Skin epidermis (tissue), 12 donors: Measurements from ENCODE around the gene LILRA1.
"Not testable (repeated sequence)": the region's sequence is repeated elsewhere in the genome, so short reads cannot be mapped to it uniquely, and the experiment has no call there.

Experiments
- H3K27ac ChIP-seq, 21 experiments: fragments of 200-600 bp; sonication (generic) in 11 of 21; one replicate each; pipeline ENCODE4 v1.5.0; 2020; ENCODE audit warnings: mild to moderate bottlenecking in 3 of 21, inconsistent platforms in 2 of 21, moderate library complexity in 2 of 21
- H3K4me3 ChIP-seq, 7 experiments: fragments of 200-600 bp; sonication (generic) in 2 of 7; one replicate each; pipeline ENCODE4 v1.5.0; 2020; ENCODE audit warnings: inconsistent platforms in 2 of 7, mild to moderate bottlenecking in 2 of 7, moderate library complexity in 1 of 7

LILRA1 gene

DNA sequence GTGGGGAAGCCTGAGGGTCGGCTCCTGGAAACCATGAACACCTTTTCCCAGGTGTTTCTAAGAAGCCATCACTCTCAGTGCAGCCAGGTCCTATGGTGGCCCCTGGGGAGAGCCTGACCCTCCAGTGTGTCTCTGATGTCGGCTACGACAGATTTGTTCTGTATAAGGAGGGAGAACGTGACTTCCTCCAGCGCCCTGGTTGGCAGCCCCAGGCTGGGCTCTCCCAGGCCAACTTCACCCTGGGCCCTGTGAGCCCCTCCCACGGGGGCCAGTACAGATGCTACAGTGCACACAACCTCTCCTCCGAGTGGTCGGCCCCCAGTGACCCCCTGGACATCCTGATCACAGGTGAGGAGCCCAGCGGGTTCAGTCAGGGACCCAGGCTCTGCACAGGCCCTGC, 18.2 kb upstream of the LILRA1 start:
- not testable (repeated sequence) for H3K4me3 ChIP-seq, H3K27ac ChIP-seq

GRCh38 chr19:54576411-54576976, 16.9 kb upstream of the LILRA1 start:
- Histone ChIP-seq H3K4me3 (no peak overlapping the region), H3K27ac (no peak overlapping the region)

GRCh38 chr19:54577334-54577733, 16.1 kb upstream of the LILRA1 start:
- H3K27ac ChIP-seq: no peak overlapping the region
- H3K4me3 ChIP-seq: no peak overlapping the region

- not testable (repeated sequence) for H3K4me3 ChIP-seq, H3K27ac ChIP-seq
Observed at GRCh38 chr19:54578268-54578667, 15.2 kb upstream of the LILRA1 start.

GRCh38 chr19:54586397-54586796, 7.0 kb upstream of the LILRA1 start:
- no peak overlapping the region for H3K27ac ChIP-seq
- no peak overlapping the region for H3K4me3 ChIP-seq

DNA sequence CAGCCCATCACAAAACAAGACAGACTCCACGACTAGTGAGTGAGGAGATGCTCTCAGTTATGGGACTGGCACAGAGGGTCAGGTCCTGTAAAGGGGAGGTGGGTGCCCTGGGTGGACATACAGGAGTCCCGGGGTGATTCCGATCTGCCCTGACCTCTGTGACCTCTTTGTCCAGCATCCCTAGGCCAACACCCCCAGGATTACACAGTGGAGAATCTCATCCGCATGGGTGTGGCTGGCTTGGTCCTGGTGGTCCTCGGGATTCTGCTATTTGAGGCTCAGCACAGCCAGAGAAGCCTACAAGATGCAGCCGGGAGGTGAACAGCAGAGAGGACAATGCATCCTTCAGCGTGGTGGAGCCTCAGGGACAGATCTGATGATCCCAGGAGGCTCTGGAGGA, 6.4 kb upstream of the LILRA1 start:
- Histone ChIP-seq H3K27ac (no peak overlapping the region), H3K4me3 (no peak overlapping the region)

DNA sequence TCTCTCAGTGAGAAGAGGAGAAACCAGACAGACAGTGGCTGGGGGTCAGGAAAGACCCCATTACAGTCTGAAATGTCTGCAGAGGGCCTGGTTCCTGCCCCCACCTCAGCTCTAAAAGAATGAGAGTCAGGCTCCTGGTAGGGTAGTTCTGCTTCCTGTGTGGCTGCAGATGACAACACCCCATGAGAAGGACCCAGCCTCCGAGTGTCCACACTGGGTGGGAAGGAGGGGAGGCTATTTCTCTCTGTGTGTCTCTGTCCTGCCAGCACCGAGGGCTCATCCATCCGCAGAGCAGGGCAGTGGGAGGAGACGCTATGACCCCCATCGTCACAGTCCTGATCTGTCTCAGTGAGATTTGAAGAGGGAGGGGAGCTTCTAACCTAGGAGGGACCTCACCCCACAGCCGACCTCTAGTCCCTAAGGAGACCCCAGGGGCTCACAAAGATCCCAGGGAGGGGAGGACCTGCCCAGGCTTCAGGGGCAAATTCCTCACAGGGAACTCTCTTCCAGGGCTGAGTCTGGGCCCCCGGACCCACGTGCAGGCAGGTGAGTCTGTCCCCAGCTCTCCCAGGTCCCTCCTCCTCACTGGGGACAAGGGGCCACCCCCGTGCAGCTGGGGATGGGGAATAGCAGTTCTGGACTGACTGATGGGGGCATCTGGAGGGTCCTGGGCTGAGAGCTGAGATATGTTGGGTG, 647 bp downstream of the LILRA1 start:
- Histone ChIP-seq H3K27ac (peak overlapping the region in 3 of 21 experiments; percentile 11 to 30 (median 14)), H3K4me3 (peak overlapping the region in 2 of 7 experiments; percentile 0 to 26)

DNA sequence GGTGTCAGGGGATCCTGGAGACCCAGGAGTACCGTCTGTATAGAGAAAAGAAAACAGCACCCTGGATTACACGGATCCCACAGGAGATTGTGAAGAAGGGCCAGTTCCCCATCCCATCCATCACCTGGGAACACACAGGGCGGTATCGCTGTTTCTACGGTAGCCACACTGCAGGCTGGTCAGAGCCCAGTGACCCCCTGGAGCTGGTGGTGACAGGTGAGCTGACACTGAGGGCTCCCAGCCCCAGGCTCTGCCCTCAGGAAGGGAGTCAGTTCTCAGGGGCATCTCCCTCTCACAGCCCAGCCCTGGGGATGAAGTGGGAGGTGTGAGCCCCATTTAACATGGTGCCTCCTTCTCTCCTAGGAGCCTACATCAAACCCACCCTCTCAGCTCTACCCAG, 1.3 kb downstream of the LILRA1 start:
- Histone ChIP-seq H3K4me3 (peak overlapping the region in 1 of 7 experiments; percentile 26), H3K27ac (no peak overlapping the region)

DNA sequence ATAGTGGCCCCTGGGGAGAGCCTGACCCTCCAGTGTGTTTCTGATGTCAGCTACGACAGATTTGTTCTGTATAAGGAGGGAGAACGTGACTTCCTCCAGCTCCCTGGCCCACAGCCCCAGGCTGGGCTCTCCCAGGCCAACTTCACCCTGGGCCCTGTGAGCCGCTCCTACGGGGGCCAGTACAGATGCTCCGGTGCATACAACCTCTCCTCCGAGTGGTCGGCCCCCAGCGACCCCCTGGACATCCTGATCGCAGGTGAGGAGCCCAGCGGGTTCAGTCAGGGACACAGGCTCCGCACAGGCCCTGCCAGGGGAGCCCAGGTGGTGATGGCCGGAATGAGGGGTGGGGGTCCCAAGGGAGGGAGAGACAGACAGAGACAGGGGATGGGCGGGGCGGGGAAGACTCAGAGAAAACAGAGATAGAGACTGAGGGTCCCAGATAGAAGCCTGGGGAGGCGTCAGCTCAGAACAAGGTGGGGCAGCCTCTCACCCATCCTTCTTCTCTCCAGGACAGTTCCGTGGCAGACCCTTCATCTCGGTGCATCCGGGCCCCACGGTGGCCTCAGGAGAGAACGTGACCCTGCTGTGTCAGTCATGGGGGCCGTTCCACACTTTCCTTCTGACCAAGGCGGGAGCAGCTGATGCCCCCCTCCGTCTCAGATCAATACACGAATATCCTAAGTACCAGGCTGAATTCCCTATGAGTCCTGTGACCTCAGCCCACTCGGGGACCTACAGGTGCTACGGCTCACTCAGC, 2.4 kb downstream of the LILRA1 start:
- H3K4me3 ChIP-seq, H3K27ac ChIP-seq: not testable (repeated sequence)

DNA sequence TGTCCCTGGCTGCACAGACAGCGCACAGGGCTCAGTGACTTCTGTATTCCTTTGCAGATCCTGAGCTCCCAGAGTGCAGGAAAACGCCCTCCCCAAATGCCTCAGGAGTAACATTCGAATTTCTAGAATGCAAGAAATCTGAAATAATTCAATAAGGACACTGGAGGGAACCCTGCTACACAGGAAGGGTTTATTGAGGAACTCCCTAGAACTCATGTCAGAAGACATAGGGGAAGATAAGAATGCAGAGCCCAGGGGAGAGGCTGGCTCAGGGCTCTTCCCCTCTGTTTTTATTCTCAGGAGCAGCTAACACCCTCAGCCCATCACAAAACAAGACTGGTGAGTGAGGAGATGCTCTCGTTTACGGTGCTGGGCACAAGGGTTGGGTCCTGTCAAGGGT, 6.8 kb downstream of the LILRA1 start:
- Histone ChIP-seq H3K4me3 (no peak overlapping the region), H3K27ac (no peak overlapping the region)

- H3K4me3 ChIP-seq: no peak overlapping the region
- no peak overlapping the region for H3K27ac ChIP-seq
Observed at GRCh38 chr19:54606230-54606629, 12.8 kb downstream of the LILRA1 start.

GRCh38 chr19:54606891-54607784, 13.7 kb downstream of the LILRA1 start:
- peak overlapping the region in 1 of 21 experiments; percentile 2 for H3K27ac ChIP-seq
- H3K4me3 ChIP-seq: no peak overlapping the region

DNA sequence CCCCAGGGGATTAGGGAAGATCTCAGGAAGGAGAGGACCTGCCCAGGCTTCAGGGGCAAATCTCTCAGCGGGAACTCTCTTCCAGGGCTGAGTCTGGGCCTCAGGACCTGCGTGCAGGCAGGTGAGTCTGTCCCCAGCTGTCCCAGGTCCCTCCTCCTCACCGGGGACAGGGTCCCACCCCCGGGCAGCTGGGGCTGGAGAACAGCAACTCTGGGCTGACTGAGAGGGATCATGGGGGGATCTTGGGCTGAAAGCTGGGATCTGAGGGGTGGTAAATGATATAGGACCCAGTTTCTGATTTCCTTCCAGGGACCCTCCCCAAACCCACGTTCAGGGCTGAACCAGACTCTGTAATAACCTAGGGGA, 14.3 kb downstream of the LILRA1 start:
- H3K27ac ChIP-seq: peak overlapping the region in 1 of 21 experiments; percentile 2
- H3K4me3 ChIP-seq: no peak overlapping the region

DNA sequence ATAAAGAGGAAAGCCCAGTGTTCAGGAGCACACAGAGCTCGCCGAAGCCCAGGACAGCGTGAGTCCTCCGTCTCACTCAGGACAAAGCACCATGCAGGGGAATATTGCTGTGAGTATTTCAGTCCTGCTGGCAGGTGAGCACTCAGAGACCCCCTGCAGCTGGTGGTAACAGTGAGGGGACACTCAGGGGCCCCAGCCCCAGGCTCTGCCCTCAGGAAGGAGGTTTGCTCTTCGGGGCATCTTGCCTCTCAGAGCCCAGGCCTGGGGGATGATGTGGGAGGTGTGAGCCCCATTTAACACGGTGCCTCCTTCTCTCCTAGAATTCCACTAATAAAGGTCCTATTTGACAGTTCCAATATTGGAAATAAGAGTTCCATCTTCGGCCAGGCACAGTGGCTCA, 14.8 kb downstream of the LILRA1 start:
- H3K4me3 ChIP-seq: no peak overlapping the region
- H3K27ac ChIP-seq: no peak overlapping the region

DNA sequence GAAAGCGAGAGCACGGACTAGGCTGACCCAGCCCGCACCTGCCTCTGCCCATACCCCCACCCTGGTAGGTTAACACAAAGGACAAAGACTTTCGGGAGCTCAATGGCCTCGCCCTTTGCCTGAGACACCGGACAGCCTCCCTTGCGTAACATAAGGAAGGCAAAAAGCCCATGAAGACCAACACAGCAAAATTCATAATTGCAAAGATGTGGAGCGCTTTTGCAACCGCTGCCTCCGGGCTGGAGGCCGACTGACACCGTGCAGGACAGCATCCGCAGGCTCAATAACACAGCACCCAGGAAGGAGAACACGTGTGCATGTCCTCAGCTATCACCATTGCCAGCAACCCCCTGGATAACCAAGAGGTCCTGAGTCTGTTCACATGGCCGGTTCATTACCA, 15.4 kb downstream of the LILRA1 start:
- no peak overlapping the region for H3K4me3 ChIP-seq

GRCh38 chr19:54609356-54609791, 15.9 kb downstream of the LILRA1 start:
- Histone ChIP-seq H3K27ac (no peak overlapping the region), H3K4me3 (no peak overlapping the region)

More for the DNA sequence above, 15.4 kb downstream of the LILRA1 start:
- H3K27ac ChIP-seq: no peak overlapping the region

DNA sequence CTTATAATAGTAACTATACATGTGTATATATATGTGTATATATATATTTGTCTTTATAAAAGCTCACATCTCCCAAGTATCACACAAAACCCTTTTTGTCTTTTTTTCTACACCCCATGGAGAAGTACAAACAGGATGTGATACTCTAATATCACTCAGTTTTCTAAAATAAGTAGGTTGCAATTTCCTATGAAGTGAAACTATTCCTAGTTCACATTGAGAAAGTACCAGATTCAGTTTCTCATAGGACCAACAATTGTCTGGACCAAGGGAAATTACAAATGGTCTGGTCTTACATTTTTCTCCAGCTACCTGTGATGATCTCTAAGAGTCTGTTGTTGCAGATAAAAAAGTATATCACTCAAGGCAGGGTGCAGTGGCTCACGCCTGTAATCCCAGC, 19.0 kb downstream of the LILRA1 start:
- no peak overlapping the region for H3K4me3 ChIP-seq
- no peak overlapping the region for H3K27ac ChIP-seq

- Histone ChIP-seq H3K4me3 (no peak overlapping the region), H3K27ac (no peak overlapping the region)
Observed at GRCh38 chr19:54614726-54615125, 21.3 kb downstream of the LILRA1 start.

DNA sequence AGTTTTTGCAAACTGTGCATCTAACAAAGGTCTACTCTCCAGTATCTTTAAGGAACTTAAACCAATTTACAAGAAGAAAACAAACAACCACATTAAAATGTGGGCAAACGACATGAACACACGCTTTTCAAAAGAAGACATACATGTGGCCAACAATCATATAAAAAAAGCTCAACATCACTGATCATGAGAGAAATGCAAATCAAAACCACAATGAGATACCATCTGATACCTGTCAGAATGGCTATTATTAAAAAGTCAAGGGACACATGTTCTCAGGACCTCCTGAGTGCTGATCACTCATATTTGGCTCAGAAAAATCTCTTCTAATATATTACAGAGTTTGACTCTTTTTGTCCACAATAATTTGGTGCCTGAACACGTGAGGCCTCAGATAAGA, 22.6 kb downstream of the LILRA1 start:
- Histone ChIP-seq H3K4me3 (no peak overlapping the region), H3K27ac (no peak overlapping the region)
